ENCODE results near the gene ACTG1. TPM values are rescaled to one million over a fixed set of nuclear protein-coding genes. Genes with fewer than 3 reads are reported as not detected.
A peak's percentile ranks its signal among the peaks of the same experiment; 100 is the strongest.

ACTG1 gene
- total and polyA plus RNA-seq, 5 experiments from 2014 or later: 1,189 to 1,669 (median 1,334) TPM

DNA sequence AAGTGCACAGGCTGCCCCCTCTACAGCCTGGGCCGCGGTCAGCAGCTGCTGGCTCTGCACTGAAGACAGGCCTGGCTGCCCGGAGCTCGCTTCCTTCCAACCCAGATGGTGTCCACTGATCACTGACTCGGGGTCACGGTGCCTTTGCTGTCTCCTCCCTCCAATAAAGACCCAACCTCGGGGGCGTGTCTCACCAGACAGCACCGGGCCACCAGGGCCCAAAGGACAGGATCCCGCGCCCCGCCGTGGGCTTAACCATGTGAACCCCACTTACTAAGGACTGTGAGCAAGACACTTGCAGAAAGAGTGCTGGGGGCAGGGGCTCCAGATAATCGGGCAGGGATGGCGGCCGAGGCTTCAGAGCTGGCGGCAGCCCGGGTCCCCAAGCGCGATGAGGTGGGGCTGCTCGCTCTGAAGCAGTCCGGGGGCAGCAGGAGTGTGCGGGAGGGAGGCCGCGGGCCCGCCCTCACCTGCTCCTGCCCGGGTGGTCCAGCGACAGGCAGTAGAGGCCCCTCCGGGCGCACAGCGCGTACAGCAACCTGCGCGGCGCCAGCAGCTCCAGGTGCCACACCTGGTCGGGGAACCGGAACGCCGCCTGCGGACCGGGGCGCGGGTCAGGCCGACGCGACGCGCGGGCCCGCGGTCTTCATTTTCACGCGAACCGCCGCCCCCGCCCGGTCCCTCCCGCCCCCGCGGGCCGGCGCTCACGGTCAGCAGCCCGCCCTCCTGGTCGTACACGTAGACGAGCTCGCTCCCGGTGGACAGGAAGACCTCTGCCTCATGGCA is 39.1 kb upstream of the ACTG1 start:
- Mint-ChIP-seq H3K27ac (peak overlapping the region; percentile 31 to 84 (median 68)), H3K9me3 (no peaks in the 10 kb centered on the region), H3K27me3 (no peaks in the 10 kb centered on the region), H3K4me1 (peaks cover 12 to 40% (median 31%) of the 10 kb centered on the region in 4 donors), H3K4me3 (peak overlapping the region; percentile 81 to 93 (median 88)), H3K36me3 (peaks cover 0 to 31% (median 0%) of the 10 kb centered on the region in 3 donors)
- DNase-seq (peak in 1 of 10 donors; percentile 17), ATAC-seq (peak in 1 of 2 donors; percentile 4)
- POLR2A ChIA-PET: interaction anchor here (0.9 to 8.3 kb wide), 13 partner anchors 9 to 1098 kb away, joined by 3 to 140 read pairs (median 7); partner anchors contain the start of genes ACTG1, ARL16, CCDC137 and HGS

DNA sequence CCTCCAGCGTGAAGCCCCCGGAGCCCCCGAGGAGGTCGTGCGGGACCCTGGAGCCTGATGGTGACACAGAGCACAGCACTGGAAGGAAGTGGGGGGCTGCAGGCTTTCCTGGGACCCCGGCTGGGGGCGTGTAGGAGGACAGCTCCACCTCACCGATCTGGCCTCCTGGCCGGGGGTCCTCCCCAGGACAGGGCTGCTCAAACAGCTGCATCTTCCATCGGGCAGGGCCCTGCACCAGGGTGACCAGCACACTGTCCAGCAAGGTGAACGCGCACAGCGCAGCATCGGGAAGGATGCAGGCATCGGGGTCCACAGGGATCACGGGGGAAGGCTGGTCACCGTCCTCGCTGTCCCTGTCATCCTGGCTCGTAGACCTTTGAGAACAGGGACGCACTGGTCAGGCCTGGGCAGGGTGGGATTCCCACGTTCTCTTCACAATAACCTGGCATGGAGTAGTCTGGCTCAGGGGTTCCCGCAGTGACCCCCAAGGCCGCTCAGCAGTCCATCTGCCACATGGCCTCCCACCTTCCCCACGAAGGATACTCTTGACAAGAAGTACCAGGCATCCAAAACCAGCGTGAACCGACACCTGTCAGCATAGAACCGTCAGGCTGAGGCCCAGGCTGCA is 38.3 kb upstream of the ACTG1 start:
- peaks cover 12 to 40% (median 31%) of the 10 kb centered on the region in 4 donors for H3K4me1 Mint-ChIP-seq
- no peaks in the 10 kb centered on the region for H3K9me3 Mint-ChIP-seq
- no peak for DNase-seq
- POLR2A ChIA-PET: interaction anchor here (4.2 to 8.3 kb wide), 2 partner anchors 32 to 39 kb away, joined by 33 to 140 read pairs; partner anchors contain the start of gene ACTG1
- H3K4me3 Mint-ChIP-seq: peak overlapping the region; percentile 81 to 91 (median 84)
- H3K36me3 Mint-ChIP-seq: peaks cover 0 to 38% (median 6%) of the 10 kb centered on the region in 3 donors
- no peaks in the 10 kb centered on the region for H3K27me3 Mint-ChIP-seq
- peak overlapping the region in 8 of 10 donors; percentile 46 to 83 (median 62) for H3K27ac Mint-ChIP-seq
- no peak for ATAC-seq

DNA sequence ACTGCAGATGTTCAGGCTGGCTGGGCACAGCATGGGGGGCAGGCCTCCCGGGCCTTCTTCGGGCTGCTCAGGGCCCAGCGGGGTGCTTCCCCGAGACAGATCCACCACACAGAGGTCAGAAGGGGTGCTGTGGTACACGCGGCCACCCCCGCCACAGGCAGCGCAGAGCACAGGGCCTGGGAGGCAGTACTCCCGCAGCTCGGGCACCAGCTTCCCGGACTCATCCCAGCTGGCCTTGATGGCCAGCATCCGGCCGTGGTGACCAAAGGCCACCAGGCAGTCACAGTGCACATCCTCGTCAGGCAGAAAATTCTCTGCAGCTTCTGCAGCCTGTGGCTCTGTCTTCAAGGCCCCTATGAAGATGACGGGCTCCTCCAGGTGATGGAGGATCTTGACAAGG is 37.7 kb upstream of the ACTG1 start:
- DNase-seq (no peak), ATAC-seq (no peak)
- H3K27ac Mint-ChIP-seq: peak overlapping the region in 3 of 10 donors; percentile 40 to 66 (median 47)

DNA sequence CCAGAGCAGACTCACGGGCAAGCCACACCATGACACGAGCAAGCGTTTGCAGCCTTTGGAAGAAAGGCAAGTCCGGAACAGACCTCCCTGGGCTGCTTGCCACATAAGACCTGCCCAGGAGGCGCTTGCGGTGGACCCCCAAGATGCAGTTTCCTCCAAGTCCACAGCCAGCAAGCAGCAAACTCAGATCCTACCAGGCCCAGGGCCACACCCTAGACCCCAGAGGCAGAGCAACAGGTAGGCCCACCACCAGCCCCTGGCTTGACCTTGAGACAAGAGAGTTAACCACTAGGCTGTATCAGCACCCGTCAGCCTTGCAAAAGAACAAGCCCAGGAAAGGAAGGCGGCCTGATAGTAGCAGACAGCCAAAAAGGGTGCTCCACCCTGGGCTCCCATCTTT is 37.2 kb upstream of the ACTG1 start:
- H3K27me3 Mint-ChIP-seq: no peaks in the 10 kb centered on the region
- DNase-seq (no peak), ATAC-seq (no peak)
- peaks cover 12 to 40% (median 31%) of the 10 kb centered on the region in 4 donors for H3K4me1 Mint-ChIP-seq
- peak overlapping the region in 4 of 10 donors; percentile 20 to 66 (median 35) for H3K27ac Mint-ChIP-seq
- POLR2A ChIA-PET: interaction anchor here (0.6 to 8.3 kb wide), 3 partner anchors 38 to 60 kb away, joined by 3 to 140 read pairs (median 4); partner anchors contain the start of gene ACTG1
- H3K9me3 Mint-ChIP-seq: no peaks in the 10 kb centered on the region
- peaks cover 0 to 38% (median 6%) of the 10 kb centered on the region in 3 donors for H3K36me3 Mint-ChIP-seq
- peak overlapping the region; percentile 34 to 91 (median 62) for H3K4me3 Mint-ChIP-seq

More for the DNA sequence above, 37.7 kb upstream of the ACTG1 start:
- Mint-ChIP-seq H3K27me3 (no peaks in the 10 kb centered on the region), H3K36me3 (peaks cover 0 to 38% (median 6%) of the 10 kb centered on the region in 3 donors), H3K4me1 (peaks cover 12 to 40% (median 31%) of the 10 kb centered on the region in 4 donors), H3K4me3 (peak overlapping the region; percentile 58 to 91 (median 84)), H3K9me3 (no peaks in the 10 kb centered on the region)
- POLR2A ChIA-PET: interaction anchor here (0.6 to 8.3 kb wide), 4 partner anchors 31 to 61 kb away, joined by 3 to 140 read pairs (median 18); partner anchors contain the start of gene ACTG1

DNA sequence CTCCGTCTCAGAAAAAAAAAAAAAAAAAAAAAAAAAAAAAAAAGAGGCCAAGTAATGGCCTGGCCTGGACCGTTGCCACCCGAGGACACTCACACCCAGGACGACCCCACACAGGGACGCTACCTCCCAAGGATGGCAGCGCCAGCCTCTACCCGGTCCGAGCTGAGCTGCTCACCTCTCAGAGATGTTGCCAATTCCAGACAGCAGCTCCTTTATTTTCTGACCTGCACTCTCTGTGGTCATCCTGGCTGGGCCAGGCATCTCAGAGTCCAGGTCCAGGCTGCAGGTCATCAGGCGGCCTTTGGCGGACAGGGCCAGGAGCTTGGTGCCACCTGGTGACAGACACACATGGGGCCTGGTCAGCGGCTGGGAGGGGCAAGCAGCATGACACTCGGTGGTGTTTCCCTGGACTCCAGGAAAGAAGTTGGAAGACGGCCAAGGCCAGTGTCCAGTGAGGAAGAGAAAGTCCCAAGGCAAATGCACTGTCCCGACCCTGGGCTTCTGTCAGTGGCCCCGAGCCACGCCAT is 36.5 kb upstream of the ACTG1 start:
- Mint-ChIP-seq H3K4me3 (peak overlapping the region in 7 of 10 donors; percentile 4 to 89 (median 58)), H3K27me3 (no peaks in the 10 kb centered on the region), H3K4me1 (peaks cover 11 to 35% (median 27%) of the 10 kb centered on the region in 4 donors), H3K9me3 (no peaks in the 10 kb centered on the region), H3K36me3 (peaks cover 0 to 42% (median 6%) of the 10 kb centered on the region in 3 donors), H3K27ac (no peak overlapping the region)
- POLR2A ChIA-PET: no interaction called here
- no peak for DNase-seq
- no peak for ATAC-seq

DNA sequence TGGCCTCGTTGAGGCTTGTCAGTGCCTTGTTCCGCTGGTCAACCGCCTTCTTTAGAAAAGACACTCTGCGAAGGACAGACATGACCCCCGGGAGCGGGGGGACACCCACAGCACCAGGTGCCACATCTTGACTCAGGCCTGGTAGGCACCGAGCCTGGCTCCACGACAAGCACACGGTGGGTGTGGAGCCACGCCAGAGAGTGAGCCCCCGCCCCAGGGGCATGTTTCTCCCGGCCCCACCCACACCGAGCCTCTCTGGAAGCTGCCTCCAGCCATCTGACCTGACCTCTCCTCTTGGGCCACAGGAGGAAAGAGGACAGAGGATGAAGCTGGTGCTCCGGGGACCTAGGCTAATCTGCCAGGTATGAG is 35.0 kb upstream of the ACTG1 start:
- Mint-ChIP-seq H3K9me3 (no peaks in the 10 kb centered on the region), H3K27ac (no peak overlapping the region), H3K4me3 (peak overlapping the region in 1 of 10 donors; percentile 24), H3K4me1 (peaks cover 6 to 24% (median 15%) of the 10 kb centered on the region in 4 donors), H3K36me3 (peaks cover 0 to 42% (median 6%) of the 10 kb centered on the region in 3 donors), H3K27me3 (no peaks in the 10 kb centered on the region)
- POLR2A ChIA-PET: no interaction called here
- DNase-seq: no peak
- no peak for ATAC-seq

DNA sequence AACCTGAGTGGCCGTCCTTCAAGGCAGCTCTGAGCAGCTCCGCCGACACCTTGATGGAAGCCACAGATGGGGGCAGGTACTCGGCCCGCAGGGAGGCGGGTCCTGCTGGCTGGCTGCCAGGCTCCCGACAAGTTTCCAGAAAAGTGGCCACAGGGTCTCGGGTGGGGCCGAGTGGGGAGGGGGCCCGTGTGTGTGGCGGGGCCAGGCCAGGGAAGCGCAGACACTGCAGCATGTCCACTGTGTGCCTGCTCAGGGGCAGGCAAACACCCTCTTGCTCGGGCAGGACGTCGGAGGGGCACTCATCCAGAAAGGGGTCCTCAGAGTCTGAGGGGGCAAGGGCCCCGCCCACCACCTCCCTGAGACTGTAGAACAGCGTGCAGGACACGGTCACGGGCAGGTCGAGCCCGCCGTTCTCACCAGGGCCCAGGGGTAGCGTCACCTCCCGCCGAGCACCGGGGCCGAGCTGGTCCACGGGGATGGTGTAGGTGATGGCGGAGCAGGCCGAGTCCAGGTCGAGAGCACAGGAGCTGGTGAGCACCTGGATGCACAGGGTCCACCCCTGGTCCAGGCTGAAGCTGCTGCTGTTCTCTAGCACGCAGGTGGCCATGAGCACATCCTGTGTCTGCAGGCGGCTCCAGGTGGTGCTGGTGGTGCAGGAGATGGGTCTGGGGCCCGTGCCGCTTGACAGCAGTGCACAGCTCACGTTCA is 34.5 kb upstream of the ACTG1 start:
- ATAC-seq: no peak
- peak overlapping the region in 1 of 10 donors; percentile 24 for H3K4me3 Mint-ChIP-seq
- POLR2A ChIA-PET: interaction anchor here (0.7 kb wide), 1 partner anchor 29 kb away, joined by 5 read pairs; no protein-coding TSS in a partner anchor
- H3K27ac Mint-ChIP-seq: no peak overlapping the region
- peaks cover 0 to 44% (median 6%) of the 10 kb centered on the region in 3 donors for H3K36me3 Mint-ChIP-seq
- no peaks in the 10 kb centered on the region for H3K9me3 Mint-ChIP-seq
- no peak for DNase-seq
- no peaks in the 10 kb centered on the region for H3K27me3 Mint-ChIP-seq
- peaks cover 7 to 24% (median 15%) of the 10 kb centered on the region in 4 donors for H3K4me1 Mint-ChIP-seq

DNA sequence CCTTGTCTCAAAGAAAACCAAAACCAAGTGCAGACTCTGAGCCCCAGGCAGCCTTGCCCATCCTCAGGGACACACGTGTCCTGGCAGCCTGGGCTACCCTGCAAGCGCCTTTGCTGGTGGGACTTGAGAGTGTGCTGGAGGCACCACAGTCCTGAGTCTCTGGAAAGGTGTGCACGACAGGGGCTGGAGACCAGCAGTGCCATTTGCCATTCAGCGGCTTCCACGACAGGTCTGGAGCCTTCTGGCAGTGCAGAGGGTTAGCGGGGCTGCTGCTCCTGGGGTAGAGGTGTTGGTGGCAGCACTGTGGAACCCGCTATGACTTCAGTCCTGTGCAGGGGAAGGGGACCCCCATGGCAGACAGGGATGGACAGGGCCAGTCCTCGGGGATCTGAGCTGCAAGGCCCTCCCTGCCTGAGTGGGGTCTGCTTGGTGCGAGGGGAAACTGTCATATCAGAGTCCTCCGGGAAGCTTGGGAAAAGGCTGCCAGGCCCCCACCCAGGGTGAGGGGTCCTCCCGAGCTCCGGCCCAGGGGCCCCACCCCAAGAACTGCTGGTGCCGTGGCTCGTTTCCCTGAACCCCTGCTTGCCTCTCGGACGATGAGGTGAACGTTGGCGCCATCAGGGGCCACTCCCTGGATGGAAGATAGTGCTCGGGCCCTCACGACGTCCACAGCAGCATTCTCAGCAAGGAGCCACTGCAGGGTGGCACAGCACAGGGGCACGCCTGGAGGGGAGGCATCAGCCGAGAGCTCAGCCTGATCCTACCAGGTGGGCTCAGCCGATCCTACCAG is 32.8 kb upstream of the ACTG1 start:
- Mint-ChIP-seq H3K9me3 (no peaks in the 10 kb centered on the region), H3K27me3 (no peaks in the 10 kb centered on the region), H3K4me3 (no peak overlapping the region), H3K4me1 (peaks cover 0 to 12% (median 8%) of the 10 kb centered on the region in 4 donors), H3K27ac (no peak overlapping the region), H3K36me3 (peaks cover 0 to 49% (median 6%) of the 10 kb centered on the region in 3 donors)
- POLR2A ChIA-PET: no interaction called here
- ATAC-seq (no peak), DNase-seq (no peak)

DNA sequence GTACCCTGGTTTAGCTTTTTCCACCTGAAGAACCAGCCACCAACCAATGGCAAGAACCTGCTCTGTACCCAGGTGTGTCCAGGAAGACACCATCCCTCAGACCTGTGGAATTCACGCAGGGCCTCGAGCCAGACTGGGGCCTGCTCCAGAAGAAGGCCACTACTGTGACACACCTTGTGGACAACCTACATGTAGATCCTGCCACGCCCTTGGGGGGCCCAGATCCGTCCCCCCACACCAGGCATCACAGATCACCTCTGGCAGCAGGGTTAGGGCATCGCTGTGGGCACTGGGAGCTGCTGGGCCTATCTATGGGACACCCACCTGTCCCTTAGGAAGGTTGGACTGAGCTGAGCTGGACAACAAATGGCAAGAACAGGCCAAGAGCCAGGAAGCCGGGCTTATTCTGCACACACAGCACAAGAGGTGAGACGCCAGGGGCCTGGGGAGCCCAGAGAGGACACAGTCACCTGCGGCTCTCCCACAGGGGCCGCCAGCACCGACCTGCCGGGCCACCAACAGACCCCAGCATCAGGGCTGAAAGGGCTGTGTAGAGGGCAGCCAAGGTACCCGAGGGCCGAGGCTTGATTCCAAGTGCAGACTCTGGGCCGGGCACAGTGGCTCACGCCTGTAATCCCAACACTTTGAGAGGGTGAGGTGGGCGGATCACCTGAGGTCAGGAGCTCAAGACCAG is 31.8 kb upstream of the ACTG1 start:
- Mint-ChIP-seq H3K4me3 (no peak overlapping the region), H3K27ac (no peak overlapping the region), H3K27me3 (no peaks in the 10 kb centered on the region), H3K9me3 (no peaks in the 10 kb centered on the region), H3K4me1 (peaks cover 0 to 4% (median 2%) of the 10 kb centered on the region in 4 donors), H3K36me3 (peaks cover 0 to 42% (median 6%) of the 10 kb centered on the region in 3 donors)
- ATAC-seq (no peak), DNase-seq (no peak)
- POLR2A ChIA-PET: interaction anchor here (1.3 kb wide), 1 partner anchor 26 kb away, joined by 3 read pairs; no protein-coding TSS in a partner anchor

DNA sequence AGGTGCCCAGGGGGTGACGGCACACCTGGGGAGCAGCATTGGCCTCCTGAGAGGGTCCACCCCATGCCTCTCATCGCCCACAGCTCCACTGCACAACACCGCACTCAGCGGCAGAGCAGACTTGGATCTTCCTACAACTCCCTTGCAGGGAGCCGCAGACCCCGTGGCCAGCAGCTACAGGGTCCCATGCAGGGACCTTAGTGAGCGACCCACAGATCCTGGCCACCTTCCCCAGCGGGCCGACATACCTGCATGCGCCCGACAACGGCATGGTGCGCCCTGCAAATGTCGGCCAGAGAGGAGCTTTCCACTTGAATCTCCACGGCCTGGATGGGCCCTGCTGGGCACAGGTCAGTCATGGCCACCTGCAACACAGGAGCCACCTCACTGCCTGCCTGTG is 31.2 kb upstream of the ACTG1 start:
- H3K36me3 Mint-ChIP-seq: peaks cover 0 to 37% (median 6%) of the 10 kb centered on the region in 3 donors
- DNase-seq (no peak), ATAC-seq (no peak)
- POLR2A ChIA-PET: interaction anchor here (1.3 to 1.5 kb wide), 2 partner anchors 9 to 26 kb away, joined by 3 to 8 read pairs; partner anchors contain the start of gene FAAP100
- no peak overlapping the region for H3K27ac Mint-ChIP-seq
- H3K9me3 Mint-ChIP-seq: no peaks in the 10 kb centered on the region
- peaks cover 0 to 2% (median 0%) of the 10 kb centered on the region in 4 donors for H3K4me1 Mint-ChIP-seq
- H3K27me3 Mint-ChIP-seq: no peaks in the 10 kb centered on the region
- no peak overlapping the region for H3K4me3 Mint-ChIP-seq

DNA sequence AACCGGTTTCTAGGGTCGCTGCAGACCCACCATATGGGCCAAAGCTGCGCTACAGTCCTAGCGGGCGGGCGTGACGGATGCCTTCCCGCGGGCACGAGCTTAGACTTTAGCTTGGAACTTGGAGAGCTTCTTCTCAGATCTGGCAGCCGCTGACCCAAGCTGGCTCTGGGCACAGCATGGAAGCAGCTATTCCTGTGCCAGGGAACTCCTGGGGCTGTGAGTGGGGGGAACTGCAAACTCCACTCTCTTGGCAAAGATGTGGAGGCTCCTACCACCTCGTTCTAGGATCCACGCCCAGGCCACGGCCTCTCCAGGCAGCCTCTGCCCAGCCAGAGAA is 30.7 kb upstream of the ACTG1 start:
- H3K27me3 Mint-ChIP-seq: peaks cover 0 to 3% (median 0%) of the 10 kb centered on the region in 5 donors
- no peak for ATAC-seq
- POLR2A ChIA-PET: interaction anchor here (0.5 to 1.5 kb wide), 2 partner anchors 9 to 759 kb away, joined by 3 to 8 read pairs; partner anchors contain the start of gene FAAP100
- H3K4me1 Mint-ChIP-seq: peaks cover 0 to 2% (median 0%) of the 10 kb centered on the region in 4 donors
- H3K36me3 Mint-ChIP-seq: peaks cover 0 to 33% (median 6%) of the 10 kb centered on the region in 3 donors
- DNase-seq: no peak
- H3K27ac Mint-ChIP-seq: no peak overlapping the region
- H3K9me3 Mint-ChIP-seq: no peaks in the 10 kb centered on the region
- no peak overlapping the region for H3K4me3 Mint-ChIP-seq

All from naive thymus-derived CD8-positive, alpha-beta T cell (primary cell).